Glutamatergic neuron (in vitro differentiated cells): ENCODE results near the gene ANTXR1. TPM values are rescaled to one million over a fixed set of nuclear protein-coding genes. Genes with fewer than 3 reads are reported as not detected.

Source experiments
- DNase-seq: peaks from one replicate; pipeline ENCODE4 v3.0.0; 2022
- H3K27ac Mint-ChIP-seq: one replicate; pipeline ENCODE4 v1.8.0; 2020; ENCODE audit warnings: mild to moderate bottlenecking, mixed read lengths, inconsistent platforms; ENCODE audit not compliant: unreplicated experiment
- H3K27me3 Mint-ChIP-seq: one replicate; pipeline ENCODE4 v1.8.0; 2020; ENCODE audit warnings: mild to moderate bottlenecking, moderate library complexity, mixed read lengths, inconsistent platforms; ENCODE audit not compliant: unreplicated experiment
- H3K36me3 Mint-ChIP-seq: one replicate; pipeline ENCODE4 v1.8.0; 2020; ENCODE audit warnings: mild to moderate bottlenecking, mixed read lengths, inconsistent platforms; ENCODE audit not compliant: unreplicated experiment
- H3K4me1 Mint-ChIP-seq: one replicate; pipeline ENCODE4 v1.8.0; 2020; ENCODE audit warnings: mild to moderate bottlenecking, low read depth, mixed read lengths, inconsistent platforms; ENCODE audit not compliant: unreplicated experiment
- H3K4me3 Mint-ChIP-seq: one replicate; pipeline ENCODE4 v1.8.0; 2020; ENCODE audit warnings: mild to moderate bottlenecking, mixed read lengths, inconsistent platforms; ENCODE audit not compliant: unreplicated experiment
- H3K9me3 Mint-ChIP-seq: one replicate; pipeline ENCODE4 v1.8.0; 2020; ENCODE audit warnings: mild to moderate bottlenecking, moderate library complexity, mixed read lengths, inconsistent platforms; ENCODE audit not compliant: unreplicated experiment
- CTCF ChIP-seq: fragments of 200-600 bp; sonication (generic); IDR thresholded peaks from one replicate; pipeline ENCODE4 v1.5.0; 2021; ENCODE audit not compliant: partially characterized antibody, unreplicated experiment
- total RNA-seq: library from RNA; stranded (reverse); fragmentation: NEBNext Ultra II Directional; extraction: Animal tissue kit (Norgen Biotek cat#: 25700); gene quantifications from one replicate; pipeline ENCODE4 v1.2.1, GENCODE V29; 2021; ENCODE audit not compliant: unreplicated experiment

ANTXR1 gene
- total RNA-seq, 1 donor from 2014 or later: 26.7 TPM

DNA sequence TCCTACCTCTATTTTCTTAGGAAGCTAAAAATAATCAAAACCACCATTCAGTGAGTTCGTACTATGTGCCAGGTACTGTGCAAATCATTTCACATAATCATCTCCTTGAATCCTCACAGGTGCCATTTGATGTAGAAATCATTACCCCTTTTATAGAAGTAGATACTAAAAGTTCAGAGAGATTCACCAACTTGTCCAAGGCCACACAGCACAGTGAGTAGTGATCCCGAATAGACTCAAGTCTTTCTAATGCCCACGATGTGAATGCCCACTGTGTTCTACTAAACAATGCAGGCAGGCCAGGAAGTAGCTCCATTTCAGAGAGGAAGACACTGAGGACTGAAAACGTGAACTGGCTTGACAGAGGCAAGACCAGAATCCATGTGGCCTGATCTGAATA, 68.8 kb downstream of the ANTXR1 start:
- no peaks in the 10 kb centered on the region for H3K4me1 Mint-ChIP-seq
- H3K9me3 Mint-ChIP-seq: no peaks in the 10 kb centered on the region
- H3K27me3 Mint-ChIP-seq: no peaks in the 10 kb centered on the region
- TF ChIP-seq CTCF: no peak
- no peak overlapping the region for H3K27ac Mint-ChIP-seq
- peaks cover 4% of the 10 kb centered on the region for H3K36me3 Mint-ChIP-seq
- no peak for DNase-seq
- H3K4me3 Mint-ChIP-seq: no peak overlapping the region

- DNase-seq: no peak
Measured at GRCh38 chr2:69082430-69082997, 69.5 kb downstream of the ANTXR1 start.

GRCh38 chr2:69083235-69083748, 70.3 kb downstream of the ANTXR1 start:
- H3K9me3 Mint-ChIP-seq: no peaks in the 10 kb centered on the region
- peaks cover 4% of the 10 kb centered on the region for H3K36me3 Mint-ChIP-seq
- no peak for TF ChIP-seq CTCF
- no peaks in the 10 kb centered on the region for H3K27me3 Mint-ChIP-seq
- H3K4me1 Mint-ChIP-seq: no peaks in the 10 kb centered on the region
- no peak for DNase-seq
- no peak overlapping the region for H3K4me3 Mint-ChIP-seq
- no peak overlapping the region for H3K27ac Mint-ChIP-seq

More at GRCh38 chr2:69082430-69082997, 69.5 kb downstream of the ANTXR1 start:
- Mint-ChIP-seq H3K4me1 (no peaks in the 10 kb centered on the region), H3K27ac (no peak overlapping the region), H3K4me3 (no peak overlapping the region), H3K9me3 (no peaks in the 10 kb centered on the region), H3K36me3 (peaks cover 4% of the 10 kb centered on the region), H3K27me3 (no peaks in the 10 kb centered on the region)
- TF ChIP-seq CTCF: no peak

DNA sequence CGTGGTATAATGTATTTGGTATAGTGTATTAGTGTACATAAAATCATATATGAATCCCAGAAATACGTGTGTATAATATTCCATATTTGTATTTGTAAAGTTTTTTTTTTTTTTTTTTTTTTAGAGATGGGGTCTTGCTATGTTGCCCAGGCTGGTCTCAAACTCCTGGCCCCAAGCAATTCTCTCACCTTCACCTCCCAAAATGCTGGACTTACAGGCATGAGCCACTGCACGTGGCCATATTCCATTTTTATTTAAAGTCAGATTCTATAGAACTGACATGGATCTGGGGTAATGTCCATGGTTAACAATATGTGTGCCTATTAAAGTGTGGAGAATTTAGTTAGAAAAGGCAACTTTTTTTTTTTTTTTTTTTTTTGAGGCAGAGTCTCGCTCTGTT, 71.5 kb downstream of the ANTXR1 start:
- Mint-ChIP-seq H3K27me3 (no peaks in the 10 kb centered on the region), H3K4me1 (no peaks in the 10 kb centered on the region), H3K27ac (no peak overlapping the region), H3K4me3 (no peak overlapping the region), H3K9me3 (no peaks in the 10 kb centered on the region), H3K36me3 (no peaks in the 10 kb centered on the region)
- no peak for TF ChIP-seq CTCF
- DNase-seq: no peak

DNA sequence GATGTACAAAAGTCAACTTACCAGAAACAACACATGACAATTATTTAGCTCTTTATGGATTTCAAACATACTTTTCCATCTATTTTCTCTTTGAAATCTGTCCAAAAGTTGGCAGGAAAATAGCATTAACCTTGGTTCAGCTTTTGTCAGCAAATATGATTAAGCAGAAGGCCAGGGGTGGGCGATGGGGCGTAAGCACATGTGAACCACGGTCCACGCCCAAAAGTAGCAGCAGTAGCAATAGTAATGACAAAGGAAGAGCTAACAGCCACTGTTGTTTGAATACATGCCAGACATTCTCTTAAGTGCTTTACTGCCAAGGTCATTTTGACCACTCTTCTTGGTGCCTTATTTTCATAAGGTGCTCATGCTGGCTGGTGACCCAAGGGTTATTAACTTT, 73.5 kb downstream of the ANTXR1 start:
- Mint-ChIP-seq H3K27me3 (no peaks in the 10 kb centered on the region), H3K27ac (no peak overlapping the region), H3K4me3 (no peak overlapping the region), H3K4me1 (no peaks in the 10 kb centered on the region), H3K9me3 (no peaks in the 10 kb centered on the region), H3K36me3 (peaks cover 4% of the 10 kb centered on the region)
- no peak for DNase-seq
- TF ChIP-seq CTCF: no peak
